GM18868 (cell line): ENCODE measurements around the gene ORC6.
"Not testable (repeated sequence)": the region's sequence is repeated elsewhere in the genome, so short reads cannot be mapped to it uniquely, and the experiment has no call there.

Experiments used
- ATAC-seq: cut with Tn5 transposase; IDR thresholded peaks from one replicate; pipeline ENCODE4 v1.9.1; 2021; ENCODE audit warnings: mild to moderate bottlenecking, moderate library complexity; ENCODE audit not compliant: unreplicated experiment

The ORC6 gene, protein sequence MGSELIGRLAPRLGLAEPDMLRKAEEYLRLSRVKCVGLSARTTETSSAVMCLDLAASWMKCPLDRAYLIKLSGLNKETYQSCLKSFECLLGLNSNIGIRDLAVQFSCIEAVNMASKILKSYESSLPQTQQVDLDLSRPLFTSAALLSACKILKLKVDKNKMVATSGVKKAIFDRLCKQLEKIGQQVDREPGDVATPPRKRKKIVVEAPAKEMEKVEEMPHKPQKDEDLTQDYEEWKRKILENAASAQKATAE

DNA sequence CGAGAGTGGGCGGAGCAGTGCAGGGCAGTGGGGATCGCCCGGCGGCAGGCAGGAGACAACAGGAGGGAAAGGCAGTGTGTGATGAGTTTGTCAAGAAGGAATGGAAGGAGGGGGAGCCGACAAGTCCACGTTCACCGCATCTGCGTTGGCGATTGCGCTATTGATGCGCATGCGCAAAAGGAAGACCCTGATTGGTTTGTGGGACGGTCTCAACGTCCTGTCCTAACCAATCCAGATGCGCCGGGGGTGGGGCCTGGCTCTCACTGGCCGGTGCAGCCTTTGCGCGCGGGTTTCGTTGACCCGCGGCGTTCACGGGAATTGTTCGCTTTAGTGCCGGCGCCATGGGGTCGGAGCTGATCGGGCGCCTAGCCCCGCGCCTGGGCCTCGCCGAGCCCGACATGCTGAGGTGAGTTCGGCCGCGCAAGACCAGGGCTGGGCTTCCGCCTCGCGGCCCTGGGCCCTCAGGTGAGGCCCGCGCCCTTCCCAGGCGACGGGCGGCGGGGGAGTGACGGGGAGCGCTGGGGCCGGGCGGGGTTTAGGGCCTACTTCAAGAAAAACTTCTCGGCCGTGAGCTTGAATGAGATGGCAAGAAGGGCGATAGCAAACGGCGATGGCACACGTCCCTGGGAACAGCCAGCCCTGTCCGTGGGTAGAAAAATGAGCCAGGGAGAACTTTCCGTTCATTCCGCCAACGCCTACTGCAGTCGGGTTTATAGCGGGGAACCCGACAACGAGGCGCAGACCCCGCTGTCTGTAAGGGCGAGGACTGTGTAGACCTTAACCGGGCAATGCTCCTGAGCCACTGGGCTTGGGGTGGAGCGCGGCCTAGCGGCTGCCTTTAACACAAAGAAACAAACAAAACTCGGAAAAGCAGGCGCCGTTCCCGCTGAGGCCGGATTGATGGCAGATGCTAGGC, at the start of gene ORC6:
ORC6 (plus strand) TSS at position 295 of the 916 bp plus-strand sequence; CDS start at position 342, 47 bp downstream.
- ATAC-seq = peak; percentile 74

DNA sequence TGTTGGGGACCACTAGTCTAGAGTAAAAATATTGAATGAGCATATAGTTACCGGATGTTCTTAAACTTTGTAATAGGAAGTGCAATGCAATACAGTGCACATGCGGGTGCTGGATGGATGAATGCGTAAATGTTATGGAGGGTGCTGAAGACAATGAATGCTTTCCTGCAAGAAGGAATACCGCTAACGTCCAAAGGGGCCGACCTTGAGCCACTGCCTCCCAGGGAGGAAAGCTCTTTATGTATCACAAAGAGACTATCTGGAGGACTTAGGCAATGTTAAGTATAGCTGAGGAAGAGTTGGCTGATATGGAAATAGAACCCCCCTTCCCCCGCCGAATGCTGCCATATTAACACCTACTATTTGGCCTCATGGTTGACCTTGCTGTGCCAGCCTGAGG, 40.8 kb upstream of the ORC6 start:
- ATAC-seq = no peak

DNA sequence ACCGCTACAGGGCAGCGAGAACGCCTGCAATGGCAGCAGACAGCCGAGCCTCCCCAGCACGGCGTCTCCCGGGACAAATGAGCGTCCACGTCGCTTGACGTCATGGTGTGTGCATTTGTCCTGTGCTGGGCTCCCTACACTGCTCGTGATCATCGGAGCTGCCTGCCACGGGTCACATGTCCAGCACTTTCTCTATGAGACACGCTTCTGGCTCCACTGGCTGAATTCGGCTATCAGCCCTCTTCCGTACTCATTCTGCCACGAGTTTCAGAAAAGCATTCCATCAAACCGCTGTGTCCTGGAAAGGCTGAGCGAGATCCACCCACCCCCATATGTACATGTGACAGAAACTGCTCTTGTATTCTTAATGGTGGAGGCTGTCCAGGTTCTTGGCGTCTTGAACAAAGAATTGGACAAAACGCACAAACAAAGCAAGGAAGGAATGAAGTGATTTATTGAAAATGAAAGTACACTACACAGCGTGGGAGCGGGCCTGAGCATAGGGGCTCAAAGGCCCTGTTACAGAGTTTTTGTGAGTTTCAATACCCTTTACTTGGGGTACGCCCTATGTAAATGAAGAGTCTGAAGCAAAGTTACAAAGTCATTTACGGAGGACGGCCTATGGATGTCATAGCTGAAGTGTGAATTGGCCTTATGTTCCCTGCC, 39.7 kb upstream of the ORC6 start:
- no peak for ATAC-seq

DNA sequence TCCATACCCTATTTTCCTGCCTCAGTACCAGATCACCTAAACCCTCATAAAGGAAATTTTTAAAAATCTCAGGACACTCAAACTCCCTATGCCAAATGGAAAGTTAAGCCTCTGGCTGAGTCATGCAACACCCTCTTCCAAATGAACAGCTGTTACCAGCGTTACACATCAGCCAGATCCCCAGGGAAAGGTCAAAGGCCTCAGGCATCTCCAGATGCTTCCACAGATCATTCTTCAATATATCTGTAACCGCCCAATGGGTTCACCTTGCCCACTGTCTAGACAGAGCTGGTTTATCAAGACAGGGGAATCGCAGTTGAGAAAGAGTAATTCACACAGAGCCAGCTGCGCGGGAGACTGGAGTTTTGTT, 39.2 kb upstream of the ORC6 start:
- ATAC-seq = no peak

DNA sequence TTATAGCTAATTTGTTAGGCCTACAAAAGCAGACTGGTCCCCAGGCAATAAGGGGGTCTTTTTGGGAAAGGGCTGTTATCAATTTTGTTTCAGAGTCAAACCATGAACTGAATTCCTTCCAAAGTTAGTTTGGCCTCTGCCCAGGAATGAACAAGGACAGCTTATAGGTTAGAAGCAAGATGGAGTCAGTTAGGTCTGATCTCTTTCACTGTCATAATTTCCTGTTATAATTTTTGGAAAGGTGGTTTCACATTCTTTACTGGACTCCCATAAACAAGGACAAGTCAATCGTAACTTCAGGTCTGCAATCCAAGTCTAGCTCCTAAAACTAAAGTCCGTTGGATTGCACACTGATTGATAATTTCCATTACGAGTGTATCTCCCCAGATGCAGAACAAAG, 38.2 kb upstream of the ORC6 start:
- no peak for ATAC-seq

DNA sequence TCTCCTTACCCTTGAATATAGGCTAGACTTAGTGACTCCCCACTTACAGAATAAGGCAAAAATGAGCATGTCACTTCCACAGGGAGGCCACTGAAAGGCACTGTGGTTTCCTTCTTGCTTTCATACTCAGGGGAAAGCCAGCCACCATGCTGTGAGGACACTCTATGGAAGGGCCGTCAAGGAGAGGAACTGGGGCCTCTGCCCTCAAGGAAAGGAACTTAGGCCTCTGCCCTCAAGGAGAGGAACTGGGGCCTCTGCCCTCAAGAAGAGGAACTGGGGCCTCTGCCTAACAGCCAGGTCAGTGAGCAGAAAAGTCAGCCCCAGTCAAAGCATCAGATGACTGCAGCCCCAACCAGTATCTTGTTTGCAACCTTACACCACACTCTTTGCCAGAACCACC, 30.5 kb upstream of the ORC6 start:
- peak; percentile 87 for ATAC-seq

DNA sequence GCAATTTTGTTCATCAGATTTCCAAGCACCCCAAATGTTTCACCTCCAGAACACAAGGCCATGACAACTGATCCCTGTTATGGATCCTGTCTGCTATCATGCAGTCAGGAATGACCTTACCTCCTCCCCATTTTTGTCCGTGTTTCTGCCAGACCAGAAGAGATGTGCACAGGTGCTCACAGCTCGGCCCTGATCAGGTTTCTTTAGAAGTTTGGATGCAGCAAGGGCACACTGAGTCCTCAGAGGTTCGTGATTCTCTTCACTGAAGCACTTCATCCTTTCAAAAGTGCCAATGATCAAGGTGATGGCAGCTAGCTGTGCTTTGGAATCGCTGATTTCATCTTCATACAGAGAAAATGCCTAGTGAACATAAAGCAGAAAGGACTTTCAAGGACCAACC, 27.3 kb upstream of the ORC6 start:
- ATAC-seq = no peak

DNA sequence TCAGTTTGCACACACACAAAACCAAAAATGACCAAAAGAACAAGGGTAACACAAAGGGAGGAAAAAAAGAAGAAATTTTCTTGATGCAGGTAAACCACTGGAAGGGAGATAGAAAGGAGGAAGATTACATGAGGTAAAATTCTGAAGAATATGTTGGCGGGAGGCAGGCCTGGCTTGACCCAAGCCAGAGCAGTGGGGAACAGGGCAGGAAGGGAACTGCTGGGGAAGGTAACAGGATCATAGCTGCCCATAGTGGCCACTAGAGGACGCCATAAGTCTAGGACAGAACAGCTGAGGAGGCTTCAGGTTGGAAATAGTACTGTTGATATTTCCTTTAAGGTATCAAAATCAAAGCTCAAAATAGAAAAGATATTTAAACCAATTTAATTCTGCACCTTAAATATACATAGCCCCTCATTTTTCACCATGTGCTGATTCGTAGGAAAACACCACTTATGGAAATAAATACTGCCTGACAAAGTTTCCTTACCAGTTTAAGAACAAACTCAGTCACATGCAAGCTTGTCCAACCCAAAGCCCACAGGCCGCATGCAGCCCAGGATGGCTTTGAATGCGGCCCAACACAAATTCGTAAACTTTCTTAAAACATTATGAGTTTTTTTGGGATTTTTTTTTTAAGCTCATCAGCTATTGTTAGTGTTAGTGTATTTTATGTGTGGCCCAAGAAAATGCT, 16.0 kb upstream of the ORC6 start:
- peak; percentile 91 for ATAC-seq

DNA sequence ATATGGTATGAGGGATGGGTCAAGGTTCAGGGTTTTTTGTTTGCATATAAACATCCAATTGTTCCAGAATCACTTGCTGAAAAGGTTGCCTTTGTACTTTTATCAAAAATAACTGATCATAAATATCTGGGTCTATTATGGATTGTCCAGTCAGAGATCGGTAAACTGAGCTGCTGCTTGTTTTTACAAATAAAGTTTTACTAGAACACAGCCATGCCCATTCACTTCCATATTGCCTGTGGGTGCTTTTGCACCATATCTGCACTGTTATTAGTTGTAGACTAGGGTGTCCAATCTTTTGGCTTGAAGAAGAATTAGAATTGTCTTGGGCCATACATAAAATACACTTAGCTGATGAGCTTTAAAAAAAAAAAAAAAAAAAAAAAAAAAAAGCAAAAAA, 11.5 kb upstream of the ORC6 start:
- not testable (repeated sequence) for ATAC-seq

DNA sequence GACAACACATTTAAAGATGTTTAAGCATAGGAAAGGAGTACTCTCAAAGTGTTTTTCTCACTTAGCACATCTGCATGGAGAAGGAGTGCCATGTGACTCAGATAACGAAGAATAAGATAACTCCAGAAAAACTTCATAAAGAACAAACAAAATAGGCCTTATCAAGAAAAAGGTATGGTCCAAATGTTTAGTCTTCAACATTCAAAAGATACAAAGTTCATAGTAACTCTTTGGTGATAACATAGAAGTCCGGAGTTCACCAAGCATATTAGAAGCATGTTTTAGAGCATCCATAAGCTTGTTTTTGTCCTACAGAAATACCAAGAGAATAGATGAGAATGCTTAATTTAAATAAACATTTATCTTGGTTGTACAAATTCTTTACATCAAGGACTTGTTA, 7.6 kb upstream of the ORC6 start:
- not testable (repeated sequence) for ATAC-seq

DNA sequence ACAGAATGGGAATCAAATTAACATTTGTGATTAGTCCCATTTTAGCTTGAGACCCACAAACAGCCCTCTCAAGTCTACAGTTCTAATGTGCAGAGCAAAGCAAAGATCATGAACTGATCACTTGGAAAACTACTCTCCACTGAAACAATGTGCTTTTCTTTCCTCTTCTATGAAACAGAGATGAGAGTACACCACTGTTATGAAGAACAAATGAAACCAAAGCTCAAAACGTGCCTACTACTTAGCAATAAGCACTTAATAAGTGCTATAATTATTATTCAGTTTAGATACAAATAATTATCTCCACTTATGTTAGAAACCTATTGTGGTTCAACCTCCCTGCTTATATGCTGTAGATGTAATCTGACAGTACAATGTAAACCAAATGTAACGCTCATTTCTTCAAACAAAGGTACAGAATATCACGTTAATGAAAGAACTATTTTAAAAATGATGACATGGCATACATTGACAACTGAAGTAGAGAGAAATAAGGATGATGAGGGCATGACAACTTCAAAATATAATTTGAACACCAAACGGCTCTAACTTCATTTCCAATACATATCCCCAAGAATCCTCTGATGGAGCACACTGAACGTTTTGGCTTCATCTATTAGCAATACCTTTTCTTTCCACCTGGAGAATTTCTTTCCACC, 2.5 kb upstream of the ORC6 start:
- no peak for ATAC-seq

DNA sequence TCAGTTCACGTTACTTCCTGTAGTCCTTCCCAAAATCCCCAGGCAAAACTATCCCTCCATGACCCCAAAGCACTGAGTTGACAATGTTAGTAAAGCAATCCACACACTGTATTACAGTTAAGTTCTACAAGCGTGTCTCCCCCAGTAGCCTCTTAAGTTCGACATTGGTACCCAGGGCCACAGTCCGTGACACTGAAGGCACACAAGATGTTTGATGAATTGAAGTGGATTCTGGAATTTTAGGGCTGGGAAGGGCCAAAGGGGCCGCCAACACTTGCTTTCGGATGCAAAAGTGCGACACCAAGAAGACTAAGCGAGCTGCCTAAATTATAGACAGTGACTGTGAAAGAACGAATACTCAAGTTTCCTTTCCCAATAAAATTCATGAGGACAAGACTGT, 2.0 kb upstream of the ORC6 start:
- no peak for ATAC-seq

DNA sequence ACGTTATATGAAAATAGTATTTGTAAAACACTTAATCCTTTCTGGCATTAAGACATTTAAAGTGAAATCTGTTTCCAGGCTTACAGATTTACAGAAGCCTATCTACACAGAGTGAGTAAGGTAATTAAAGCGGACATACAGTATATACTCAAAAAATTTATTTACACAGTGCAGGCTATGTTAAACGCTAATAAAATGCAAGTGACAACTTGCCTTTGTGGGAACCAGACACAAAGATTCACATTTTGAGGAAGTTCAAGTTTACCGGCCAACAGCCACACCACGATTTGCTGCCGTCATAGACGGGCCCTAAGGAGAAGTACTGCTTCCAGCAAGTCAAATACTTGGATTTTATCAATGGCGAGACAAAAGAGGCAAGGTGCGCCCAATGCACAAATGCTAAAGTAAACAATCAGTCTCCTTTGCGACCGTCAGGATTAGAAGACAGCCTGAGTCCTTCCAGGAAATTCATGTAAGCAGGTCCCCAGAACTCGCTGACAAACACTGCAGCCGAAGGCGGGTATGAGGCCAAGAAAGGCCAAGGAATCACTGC, 1.3 kb upstream of the ORC6 start:
- ATAC-seq = no peak

DNA sequence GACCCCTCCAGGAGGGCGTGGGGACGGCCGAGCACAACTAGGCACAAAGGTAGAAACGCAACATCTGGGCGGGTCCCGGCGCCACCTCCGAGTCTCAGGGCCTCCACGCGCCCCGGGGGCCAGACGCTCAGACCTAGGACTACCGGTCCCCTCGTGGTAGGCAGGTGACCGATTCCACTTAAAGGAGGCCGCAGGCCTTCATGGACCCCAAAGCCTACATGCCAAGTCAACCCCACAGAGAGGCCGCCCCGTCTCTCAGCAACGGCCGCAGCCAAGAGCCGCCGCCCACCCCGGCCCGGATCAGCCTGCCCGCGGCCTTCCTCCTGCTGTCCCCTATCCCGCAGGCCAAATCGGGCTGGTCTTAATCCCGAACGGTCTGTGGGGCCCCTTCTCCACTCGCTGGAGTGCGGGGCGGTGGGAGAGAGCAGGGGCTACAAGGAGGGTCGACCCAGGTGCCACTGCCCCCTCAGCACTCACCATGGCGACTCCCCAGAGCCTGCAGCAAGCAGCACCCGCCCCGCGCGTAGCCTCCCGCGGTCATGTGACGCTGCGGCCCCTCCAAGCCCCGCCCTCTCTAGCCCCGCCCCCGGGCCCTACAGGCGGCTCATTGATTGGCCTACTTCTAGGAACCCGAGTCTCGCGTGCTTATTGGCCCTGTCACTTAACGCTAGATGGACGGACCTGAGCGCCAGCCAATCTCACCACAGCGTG, 650 bp upstream of the ORC6 start, which contains the start of gene VPS35:
VPS35 (minus strand) TSS at position 525 of the 711 bp plus-strand sequence; CDS start at position 480, 45 bp downstream.
- peak; percentile 86 for ATAC-seq

DNA sequence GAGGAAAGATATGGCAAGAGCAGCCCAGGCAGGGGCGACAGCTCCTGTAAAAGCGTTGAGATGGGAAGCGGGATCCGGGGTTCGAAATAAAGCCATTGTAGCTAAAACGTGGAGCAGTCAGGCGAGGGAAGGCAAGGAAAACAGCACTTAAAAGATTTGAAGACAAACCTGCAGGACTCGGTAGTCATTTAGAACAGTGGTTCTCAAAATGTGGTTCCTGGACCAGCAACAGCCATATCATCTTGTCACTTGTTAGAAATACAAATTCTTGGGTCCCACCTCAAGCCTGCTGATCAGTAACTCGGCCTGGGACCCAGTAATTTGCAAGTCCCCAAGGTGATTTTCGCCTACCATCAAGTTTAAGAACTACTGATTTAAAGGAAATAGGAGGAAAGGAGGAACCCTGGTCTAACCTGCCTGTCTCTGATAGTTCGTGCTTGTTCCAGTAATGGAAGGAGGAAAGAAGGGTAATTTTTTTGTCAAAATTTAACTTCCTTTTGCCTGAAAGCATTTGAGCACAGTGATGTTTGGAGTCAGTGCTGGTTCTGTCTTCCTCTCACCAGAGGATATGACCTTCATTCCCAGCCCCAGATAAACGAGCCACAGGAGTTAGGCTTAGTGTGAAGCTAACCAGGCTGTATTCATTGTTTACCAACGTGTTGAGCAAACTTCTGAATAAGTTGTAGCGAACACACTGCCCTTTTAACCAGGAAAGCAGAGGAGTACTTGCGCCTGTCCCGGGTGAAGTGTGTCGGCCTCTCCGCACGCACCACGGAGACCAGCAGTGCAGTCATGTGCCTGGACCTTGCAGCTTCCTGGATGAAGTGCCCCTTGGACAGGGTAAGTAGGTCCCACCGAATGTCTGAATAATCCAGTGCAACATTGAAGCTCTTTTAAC, 1.1 kb downstream of the ORC6 start:
- ATAC-seq = no peak

DNA sequence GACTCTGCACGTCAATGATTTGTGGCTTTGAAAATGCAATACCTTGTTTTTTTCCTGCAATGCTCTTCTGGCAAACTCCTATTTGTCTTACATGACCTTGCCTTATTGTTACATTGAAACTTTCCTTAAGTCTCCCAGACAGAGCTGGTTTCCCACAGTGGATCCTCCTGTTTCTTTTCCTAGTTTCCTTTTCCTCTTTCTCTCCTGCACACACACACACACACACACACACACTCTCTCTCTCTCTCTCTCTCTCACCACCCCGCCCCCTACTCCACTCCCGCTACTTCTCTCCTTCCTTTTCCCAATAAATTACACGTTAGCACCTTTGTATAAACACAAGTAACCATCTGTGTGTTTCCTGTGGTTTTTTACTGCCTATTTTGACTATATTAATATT, 2.3 kb downstream of the ORC6 start:
- no peak for ATAC-seq

DNA sequence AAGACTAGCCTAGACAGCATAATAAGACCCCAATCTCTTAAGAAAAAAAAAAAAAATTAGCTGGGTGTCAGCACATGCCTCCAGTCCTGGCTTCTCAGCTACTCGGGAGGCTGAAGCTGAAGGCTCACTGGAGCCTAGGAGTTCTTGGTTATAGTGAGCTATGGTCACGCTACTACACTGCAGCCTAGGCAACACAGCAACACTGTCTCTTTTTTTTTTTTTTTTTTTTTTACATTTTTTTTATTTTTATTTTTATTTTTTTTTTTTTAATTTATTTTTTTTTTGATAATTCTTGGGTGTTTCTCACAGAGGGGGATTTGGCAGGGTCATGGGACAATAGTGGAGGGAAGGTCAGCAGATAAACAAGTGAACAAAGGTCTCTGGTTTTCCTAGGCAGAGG, 4.1 kb downstream of the ORC6 start:
- ATAC-seq = no peak

DNA sequence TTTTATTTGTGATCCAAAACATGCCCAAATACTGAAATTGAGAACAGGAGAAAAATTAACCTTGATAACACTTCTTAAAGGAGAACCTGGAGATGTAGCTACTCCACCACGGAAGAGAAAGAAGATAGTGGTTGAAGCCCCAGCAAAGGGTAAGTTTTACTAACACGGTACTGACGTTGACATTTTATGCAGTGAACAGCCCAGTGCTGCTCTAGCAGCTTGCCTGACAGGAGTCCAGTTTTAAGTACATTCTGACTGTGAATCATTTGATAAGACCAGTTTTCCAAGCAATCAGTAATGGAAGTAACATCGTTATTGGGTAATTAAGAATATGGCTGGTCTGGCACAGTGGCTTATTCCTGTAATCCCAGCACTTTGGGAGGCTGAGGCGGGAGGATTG, 6.5 kb downstream of the ORC6 start:
- no peak for ATAC-seq

DNA sequence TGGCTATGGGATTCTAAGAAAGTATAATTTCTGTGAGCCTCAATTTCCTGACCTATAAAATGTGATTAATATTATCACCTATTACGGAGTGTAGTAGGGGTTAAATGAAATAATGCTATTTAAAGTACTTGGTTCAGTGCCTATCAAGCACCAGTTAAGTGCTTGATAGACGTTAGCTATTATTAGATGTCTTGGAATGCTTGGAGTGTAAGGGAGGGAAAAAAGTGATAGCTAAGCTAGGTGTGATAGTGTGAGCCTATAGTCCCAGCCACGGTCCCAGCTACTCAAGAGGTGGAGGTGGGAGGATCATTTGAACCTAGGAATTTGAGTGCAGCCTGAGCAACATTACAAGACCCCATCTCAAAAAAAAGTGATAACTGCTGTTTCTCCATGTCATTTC, 7.5 kb downstream of the ORC6 start:
- ATAC-seq = no peak
